Neural cell (in vitro differentiated cells): ENCODE results near the gene CBLIF. TPM values are rescaled to one million over a fixed set of nuclear protein-coding genes. Genes with fewer than 3 reads are reported as not detected.

Experiments used
- H2AFZ ChIP-seq: fragments of 200-600, 300-800 bp; sonication (generic), shearing (Covaris generic); 2 replicates; pipeline ENCODE4 v1.6.0; 2014; ENCODE audit warnings: low read depth, mild to moderate bottlenecking, antibody characterized with exemption, low read length, moderate library complexity
- H3F3A ChIP-seq: fragments of 200-600 bp; shearing (Covaris generic); 2 replicates; pipeline ENCODE4 v1.6.1; 2016; ENCODE audit warnings: mild to moderate bottlenecking, moderate library complexity, mixed read lengths, antibody characterized with exemption, low read length; ENCODE audit not compliant: insufficient read depth, poor library complexity, severe bottlenecking
- H3K27ac ChIP-seq: fragments of 200-600, 300-800 bp; sonication (generic), shearing (Covaris generic); 2 replicates; pipeline ENCODE4 v1.5.1; 2014; ENCODE audit warnings: mild to moderate bottlenecking, low read length, moderate library complexity
- H3K27me3 ChIP-seq: fragments of 300-800, 200-600 bp; sonication (generic), shearing (Covaris generic); 2 replicates; pipeline ENCODE4 v1.6.0; 2014; ENCODE audit warnings: mild to moderate bottlenecking, low read depth, low read length, moderate library complexity; ENCODE audit not compliant: insufficient read depth
- H3K36me3 ChIP-seq: fragments of 300-800, 200-600 bp; sonication (generic), shearing (Covaris generic); 2 replicates; pipeline ENCODE4 v1.5.1; 2014; ENCODE audit warnings: mild to moderate bottlenecking, antibody characterized with exemption, low read length, moderate library complexity; ENCODE audit not compliant: insufficient read depth
- H3K4me2 ChIP-seq: fragments of 300-800, 200-600 bp; sonication (generic), shearing (Covaris generic); 2 replicates; pipeline ENCODE4 v1.6.0; 2014; ENCODE audit warnings: mild to moderate bottlenecking, low read length
- H3K4me3 ChIP-seq: fragments of 300-800, 200-600 bp; sonication (generic), shearing (Covaris generic); 2 replicates; pipeline ENCODE4 v1.5.1; 2014; ENCODE audit warnings: mild to moderate bottlenecking, low read length, moderate library complexity
- H3K79me2 ChIP-seq: fragments of 200-600 bp; shearing (Covaris generic); replicated peaks from 2 replicates; pipeline ENCODE4 v1.6.0; 2014; ENCODE audit warnings: mild to moderate bottlenecking, low read length, moderate library complexity; ENCODE audit not compliant: insufficient read depth
- H3K9ac ChIP-seq: fragments of 300-800, 200-600 bp; sonication (generic), shearing (Covaris generic); 2 replicates; pipeline ENCODE4 v1.6.1; 2016; ENCODE audit warnings: mild to moderate bottlenecking, low read length, mixed read lengths
- H3K9me2 ChIP-seq: fragments of 200-600 bp; shearing (Covaris generic); 2 replicates; pipeline ENCODE4 v1.6.1; 2016; ENCODE audit warnings: mild to moderate bottlenecking, low read length, mixed read lengths; ENCODE audit not compliant: insufficient read depth
- H3K9me3 ChIP-seq: fragments of 200-600, 300-800 bp; sonication (generic), shearing (Covaris generic); 2 replicates; pipeline ENCODE4 v1.6.1; 2016; ENCODE audit warnings: mild to moderate bottlenecking, mixed run types, low read length, moderate library complexity, mixed read lengths
- H4K20me1 ChIP-seq: fragments of 200-600 bp; shearing (Covaris generic); 2 replicates; pipeline ENCODE4 v1.6.1; 2016; ENCODE audit warnings: mild to moderate bottlenecking, mixed run types; ENCODE audit not compliant: insufficient read depth
- EP300 ChIP-seq: fragments of 450-650 bp; conservative IDR thresholded peaks from 2 replicates; pipeline ENCODE4 v1.6.1; 2014; ENCODE audit warnings: antibody characterized with exemption, mild to moderate bottlenecking, moderate library complexity; ENCODE audit not compliant: poor library complexity, severe bottlenecking
- EZH2 ChIP-seq: fragments of 200-600, 300-800 bp; shearing (Covaris generic), sonication (generic); IDR thresholded peaks from 2 replicates; pipeline ENCODE4 v1.6.1; 2014; ENCODE audit warnings: antibody characterized with exemption, low read length, borderline replicate concordance, mild to moderate bottlenecking; ENCODE audit not compliant: insufficient read depth, poor library complexity, severe bottlenecking
- MXI1 ChIP-seq: fragments of 450-650 bp; conservative IDR thresholded peaks from 2 replicates; pipeline ENCODE4 v1.6.1; 2014; ENCODE audit warnings: antibody characterized with exemption, mild to moderate bottlenecking; ENCODE audit not compliant: poor library complexity, severe bottlenecking
- POLR2AphosphoS5 ChIP-seq: IDR thresholded peaks from 2 replicates; pipeline ENCODE4 v1.6.1; 2012
- RAD21 ChIP-seq: fragments of 450-650 bp; conservative IDR thresholded peaks from 2 replicates; pipeline ENCODE4 v1.6.1; 2014; ENCODE audit warnings: antibody characterized with exemption, mild to moderate bottlenecking, moderate library complexity
- REST ChIP-seq: IDR thresholded peaks from 2 replicates; pipeline ENCODE4 v1.6.1; 2012; ENCODE audit warnings: borderline replicate concordance
- SMC3 ChIP-seq: fragments of 450-650 bp; conservative IDR thresholded peaks from 2 replicates; pipeline ENCODE4 v1.6.1; 2014; ENCODE audit warnings: antibody characterized with exemption, mild to moderate bottlenecking, moderate library complexity; ENCODE audit not compliant: poor library complexity
- TAF1 ChIP-seq: IDR thresholded peaks from 2 replicates; pipeline ENCODE4 v1.6.1; 2012; ENCODE audit warnings: low read depth
- polyA plus RNA-seq: library from polyadenylated mRNA; depleted of rRNA; stranded (reverse); fragments of >200 nt; gene quantifications from 2 replicates; pipeline ENCODE4 v1.2.3, GENCODE V29; 2014
- TF ChIP-seq, protein P1 (sequence below): fragments of 450-650 bp; IDR thresholded peaks from 2 replicates; pipeline ENCODE4 v1.5.1; 2014; ENCODE audit warnings: antibody characterized with exemption, mild to moderate bottlenecking, moderate library complexity; ENCODE audit not compliant: poor library complexity, severe bottlenecking

Gene CBLIF
- polyA plus RNA-seq, 1 donor from 2014 or later: not detected

- Histone ChIP-seq H2AFZ (no peak overlapping the region), H3K9me3 (no peaks in the 10 kb centered on the region)
- no peak for TF ChIP-seq MXI1
- TF ChIP-seq POLR2AphosphoS5: no peak
- TF ChIP-seq RAD21: no peak
- TF ChIP-seq EZH2: no peak
- TF ChIP-seq SMC3: no peak
- TF ChIP-seq, protein P1, sequence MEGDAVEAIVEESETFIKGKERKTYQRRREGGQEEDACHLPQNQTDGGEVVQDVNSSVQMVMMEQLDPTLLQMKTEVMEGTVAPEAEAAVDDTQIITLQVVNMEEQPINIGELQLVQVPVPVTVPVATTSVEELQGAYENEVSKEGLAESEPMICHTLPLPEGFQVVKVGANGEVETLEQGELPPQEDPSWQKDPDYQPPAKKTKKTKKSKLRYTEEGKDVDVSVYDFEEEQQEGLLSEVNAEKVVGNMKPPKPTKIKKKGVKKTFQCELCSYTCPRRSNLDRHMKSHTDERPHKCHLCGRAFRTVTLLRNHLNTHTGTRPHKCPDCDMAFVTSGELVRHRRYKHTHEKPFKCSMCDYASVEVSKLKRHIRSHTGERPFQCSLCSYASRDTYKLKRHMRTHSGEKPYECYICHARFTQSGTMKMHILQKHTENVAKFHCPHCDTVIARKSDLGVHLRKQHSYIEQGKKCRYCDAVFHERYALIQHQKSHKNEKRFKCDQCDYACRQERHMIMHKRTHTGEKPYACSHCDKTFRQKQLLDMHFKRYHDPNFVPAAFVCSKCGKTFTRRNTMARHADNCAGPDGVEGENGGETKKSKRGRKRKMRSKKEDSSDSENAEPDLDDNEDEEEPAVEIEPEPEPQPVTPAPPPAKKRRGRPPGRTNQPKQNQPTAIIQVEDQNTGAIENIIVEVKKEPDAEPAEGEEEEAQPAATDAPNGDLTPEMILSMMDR: no peak
- no peak for TF ChIP-seq EP300
- no peak for TF ChIP-seq REST
- no peak for TF ChIP-seq TAF1
Observed at GRCh38 chr11:59812220-59812619, 33.1 kb downstream of the CBLIF start.

GRCh38 chr11:59810911-59811259 lies 34.4 kb downstream of the CBLIF start:
- Histone ChIP-seq H3K79me2 (no peaks in the 10 kb centered on the region), H3K4me2 (peak overlapping the region; percentile 63), H2AFZ (peak overlapping the region; percentile 99), H3K27ac (peak overlapping the region; percentile 60), H3K9ac (peak overlapping the region; percentile 79), H3K36me3 (no peaks in the 10 kb centered on the region), H3F3A (no peaks in the 10 kb centered on the region), H3K27me3 (no peaks in the 10 kb centered on the region), H3K4me3 (peak overlapping the region; percentile 87), H3K9me3 (no peaks in the 10 kb centered on the region), H3K9me2 (no peaks in the 10 kb centered on the region), H4K20me1 (no peaks in the 10 kb centered on the region)
- TF ChIP-seq SMC3 (no peak), POLR2AphosphoS5 (no peak), MXI1 (no peak), EZH2 (no peak), TAF1 (no peak), EP300 (no peak), REST (no peak), RAD21 (no peak)
- TF ChIP-seq, protein P1: no peak

More at GRCh38 chr11:59812220-59812619, 33.1 kb downstream of the CBLIF start:
- Histone ChIP-seq H3K4me3 (no peak overlapping the region), H3K27ac (no peak overlapping the region), H3F3A (no peaks in the 10 kb centered on the region), H3K9ac (no peak overlapping the region), H3K4me2 (no peak overlapping the region), H3K27me3 (no peaks in the 10 kb centered on the region), H3K36me3 (no peaks in the 10 kb centered on the region), H3K79me2 (no peaks in the 10 kb centered on the region), H3K9me2 (no peaks in the 10 kb centered on the region), H4K20me1 (no peaks in the 10 kb centered on the region)
